PFSK-1 (cell line): ENCODE data around the gene N4BP3.

Source experiments
- FOXP2 ChIP-seq: optimal IDR thresholded peaks from 2 replicates; pipeline ENCODE3; 2011; ENCODE audit warnings: borderline replicate concordance, control low read depth, inconsistent platforms; ENCODE audit not compliant: insufficient read depth; ENCODE audit errors: extremely low read length, extremely low read depth
- TAF1 ChIP-seq: IDR thresholded peaks from 2 replicates; pipeline ENCODE4 v1.6.1; 2012; ENCODE audit warnings: low read length, control low read depth, borderline replicate concordance; ENCODE audit not compliant: insufficient read depth
- TF ChIP-seq, protein P1 (sequence below), 2 experiments: IDR thresholded peaks; 2 replicates each; pipeline versions ENCODE4 v1.6.1 to v1.8.0; 2011 to 2012; ENCODE audit warnings: low read depth in 2 of 2, low read length in 2 of 2, control low read depth in 1 of 2, inconsistent platforms in 1 of 2, mild to moderate bottlenecking in 1 of 2, moderate library complexity in 1 of 2; ENCODE audit not compliant: insufficient read depth in 1 of 2

GRCh38 chr5:178136990-178137389, 23.7 kb downstream of the N4BP3 start:
- TF ChIP-seq, protein P1, sequence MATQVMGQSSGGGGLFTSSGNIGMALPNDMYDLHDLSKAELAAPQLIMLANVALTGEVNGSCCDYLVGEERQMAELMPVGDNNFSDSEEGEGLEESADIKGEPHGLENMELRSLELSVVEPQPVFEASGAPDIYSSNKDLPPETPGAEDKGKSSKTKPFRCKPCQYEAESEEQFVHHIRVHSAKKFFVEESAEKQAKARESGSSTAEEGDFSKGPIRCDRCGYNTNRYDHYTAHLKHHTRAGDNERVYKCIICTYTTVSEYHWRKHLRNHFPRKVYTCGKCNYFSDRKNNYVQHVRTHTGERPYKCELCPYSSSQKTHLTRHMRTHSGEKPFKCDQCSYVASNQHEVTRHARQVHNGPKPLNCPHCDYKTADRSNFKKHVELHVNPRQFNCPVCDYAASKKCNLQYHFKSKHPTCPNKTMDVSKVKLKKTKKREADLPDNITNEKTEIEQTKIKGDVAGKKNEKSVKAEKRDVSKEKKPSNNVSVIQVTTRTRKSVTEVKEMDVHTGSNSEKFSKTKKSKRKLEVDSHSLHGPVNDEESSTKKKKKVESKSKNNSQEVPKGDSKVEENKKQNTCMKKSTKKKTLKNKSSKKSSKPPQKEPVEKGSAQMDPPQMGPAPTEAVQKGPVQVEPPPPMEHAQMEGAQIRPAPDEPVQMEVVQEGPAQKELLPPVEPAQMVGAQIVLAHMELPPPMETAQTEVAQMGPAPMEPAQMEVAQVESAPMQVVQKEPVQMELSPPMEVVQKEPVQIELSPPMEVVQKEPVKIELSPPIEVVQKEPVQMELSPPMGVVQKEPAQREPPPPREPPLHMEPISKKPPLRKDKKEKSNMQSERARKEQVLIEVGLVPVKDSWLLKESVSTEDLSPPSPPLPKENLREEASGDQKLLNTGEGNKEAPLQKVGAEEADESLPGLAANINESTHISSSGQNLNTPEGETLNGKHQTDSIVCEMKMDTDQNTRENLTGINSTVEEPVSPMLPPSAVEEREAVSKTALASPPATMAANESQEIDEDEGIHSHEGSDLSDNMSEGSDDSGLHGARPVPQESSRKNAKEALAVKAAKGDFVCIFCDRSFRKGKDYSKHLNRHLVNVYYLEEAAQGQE (IDR thresholded peaks at IDR 0.05; ENCODE audit: insufficient read depth in 1 of 2, low read depth in 2 of 2, low read length in 2 of 2), result no peak
- TF ChIP-seq FOXP2 (no peak), TAF1 (no peak)
